RWPE1 (cell line): ENCODE results near the gene AQP12A.

Experiments used
- CTCF ChIA-PET: fragments of 350-600 bp; sonication (Branson Sonifier 250); formaldehyde crosslinking; extraction: SDS; loops from one replicate; lab custom pipeline; 2021; lab: Yijun Ruan, JAX
- POLR2A ChIA-PET: fragments of 400-600 bp; formaldehyde crosslinking; extraction: SDS; loops from one replicate; lab custom pipeline; 2020; ENCODE audit warnings: antibody characterized with exemption; ENCODE audit not compliant: low non-redundant PET; lab: Yijun Ruan, JAX
- DNase-seq: peaks from one replicate; pipeline ENCODE4 v3.0.0; 2012; ENCODE audit warnings: low spot score
- H3K27ac ChIP-seq: fragments of 450-650 bp; 2 replicates; pipeline ENCODE4 v1.5.1; 2017
- TF ChIP-seq, protein P1 (sequence below): fragments of 450-650 bp; conservative IDR thresholded peaks from 2 replicates; pipeline ENCODE4 v1.5.1; 2017; ENCODE audit warnings: low read depth, mild to moderate bottlenecking

Gene AQP12A

DNA sequence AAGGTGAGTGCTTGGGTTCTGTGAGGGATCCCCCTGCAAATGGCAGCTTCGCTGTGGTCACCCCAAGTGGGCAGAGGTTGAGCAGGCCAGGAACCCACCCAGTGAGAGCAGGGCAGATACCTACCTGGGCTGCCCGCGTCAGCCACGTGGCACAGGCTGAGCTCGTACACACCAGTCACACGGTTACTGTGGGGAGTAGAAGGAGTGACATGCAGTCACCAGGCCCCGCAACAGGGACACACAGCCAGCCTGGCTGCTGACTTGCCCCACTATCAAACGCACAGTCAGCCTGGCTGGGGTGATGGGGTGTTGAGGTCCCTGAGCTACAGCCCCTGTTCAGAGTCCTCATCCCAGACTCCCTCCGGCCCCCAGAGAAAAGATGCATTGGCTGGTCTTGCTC is 32.2 kb downstream of the AQP12A start:
- ChIA-PET POLR2A (no interaction called here), CTCF (interaction anchor here (0.5 kb wide), 1 partner anchor 37 kb away, joined by 4 read pairs; no protein-coding TSS in a partner anchor)
- TF ChIP-seq, protein P1, sequence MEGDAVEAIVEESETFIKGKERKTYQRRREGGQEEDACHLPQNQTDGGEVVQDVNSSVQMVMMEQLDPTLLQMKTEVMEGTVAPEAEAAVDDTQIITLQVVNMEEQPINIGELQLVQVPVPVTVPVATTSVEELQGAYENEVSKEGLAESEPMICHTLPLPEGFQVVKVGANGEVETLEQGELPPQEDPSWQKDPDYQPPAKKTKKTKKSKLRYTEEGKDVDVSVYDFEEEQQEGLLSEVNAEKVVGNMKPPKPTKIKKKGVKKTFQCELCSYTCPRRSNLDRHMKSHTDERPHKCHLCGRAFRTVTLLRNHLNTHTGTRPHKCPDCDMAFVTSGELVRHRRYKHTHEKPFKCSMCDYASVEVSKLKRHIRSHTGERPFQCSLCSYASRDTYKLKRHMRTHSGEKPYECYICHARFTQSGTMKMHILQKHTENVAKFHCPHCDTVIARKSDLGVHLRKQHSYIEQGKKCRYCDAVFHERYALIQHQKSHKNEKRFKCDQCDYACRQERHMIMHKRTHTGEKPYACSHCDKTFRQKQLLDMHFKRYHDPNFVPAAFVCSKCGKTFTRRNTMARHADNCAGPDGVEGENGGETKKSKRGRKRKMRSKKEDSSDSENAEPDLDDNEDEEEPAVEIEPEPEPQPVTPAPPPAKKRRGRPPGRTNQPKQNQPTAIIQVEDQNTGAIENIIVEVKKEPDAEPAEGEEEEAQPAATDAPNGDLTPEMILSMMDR: no peak
- DNase-seq: no peak
- no peak overlapping the region for H3K27ac ChIP-seq

DNA sequence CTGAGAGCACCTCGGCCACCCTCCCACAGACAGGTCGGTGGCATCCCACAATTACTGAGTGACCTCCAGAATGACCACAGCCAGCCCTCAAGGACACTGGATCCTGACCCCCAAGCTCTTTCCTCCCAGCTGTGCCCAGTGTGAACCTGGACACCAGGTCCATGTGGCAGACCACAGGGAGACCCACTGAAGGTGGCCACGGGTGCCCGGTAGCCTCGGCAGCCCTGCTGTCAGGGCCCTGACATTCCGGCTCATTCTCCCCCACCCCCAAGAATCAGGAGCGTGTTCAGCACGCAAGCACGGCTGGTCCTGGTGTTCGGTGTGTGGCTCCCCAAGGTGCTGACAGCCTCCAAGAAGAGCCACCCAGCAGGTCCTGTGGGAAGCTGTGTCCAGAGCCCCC is 32.8 kb downstream of the AQP12A start:
- DNase-seq: no peak
- TF ChIP-seq, protein P1: no peak
- CTCF ChIA-PET: no interaction called here
- no peak overlapping the region for H3K27ac ChIP-seq
- POLR2A ChIA-PET: no interaction called here

DNA sequence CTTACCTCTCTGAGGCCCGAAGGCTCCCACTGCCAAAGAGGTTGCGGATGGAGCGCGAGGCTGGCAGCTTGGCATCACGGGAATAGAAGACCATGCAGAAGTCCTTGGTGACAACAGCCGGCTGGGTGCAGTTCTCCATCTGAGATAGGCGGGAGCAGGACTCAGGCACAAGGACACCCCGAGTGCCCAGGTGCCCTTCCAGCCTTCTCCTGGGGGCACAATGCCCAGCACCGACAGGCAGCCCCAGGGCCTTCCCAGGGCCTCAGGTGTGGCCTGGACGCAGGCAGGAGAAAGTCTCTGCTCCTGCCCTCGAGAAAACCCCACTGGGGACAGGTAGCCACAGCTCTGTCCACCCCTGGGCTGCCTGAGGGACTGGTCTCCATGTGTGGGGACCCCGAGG is 33.6 kb downstream of the AQP12A start:
- ChIA-PET CTCF (no interaction called here), POLR2A (no interaction called here)
- no peak for DNase-seq
- no peak overlapping the region for H3K27ac ChIP-seq
- TF ChIP-seq, protein P1: no peak

DNA sequence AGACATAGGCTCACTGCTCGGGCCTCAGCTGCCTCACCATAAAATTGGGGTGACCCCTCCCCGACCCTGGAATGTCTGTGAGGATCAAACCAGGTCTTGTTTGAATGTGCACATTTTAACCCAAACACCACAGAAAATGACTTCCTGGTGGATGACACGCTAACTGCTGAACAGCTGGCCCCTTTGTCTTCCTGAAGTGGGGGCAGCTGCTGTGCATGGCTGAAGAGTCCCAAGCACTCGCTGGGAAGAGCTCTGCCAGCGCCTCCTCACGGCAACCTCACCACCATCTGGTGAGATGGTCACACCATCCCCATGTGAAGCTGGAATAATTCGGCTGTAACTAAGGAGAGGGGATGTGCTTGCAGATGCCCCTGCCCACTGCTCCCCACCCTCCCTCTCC is 34.0 kb downstream of the AQP12A start:
- DNase-seq: no peak
- TF ChIP-seq, protein P1: no peak
- POLR2A ChIA-PET: no interaction called here
- no peak overlapping the region for H3K27ac ChIP-seq
- CTCF ChIA-PET: no interaction called here

DNA sequence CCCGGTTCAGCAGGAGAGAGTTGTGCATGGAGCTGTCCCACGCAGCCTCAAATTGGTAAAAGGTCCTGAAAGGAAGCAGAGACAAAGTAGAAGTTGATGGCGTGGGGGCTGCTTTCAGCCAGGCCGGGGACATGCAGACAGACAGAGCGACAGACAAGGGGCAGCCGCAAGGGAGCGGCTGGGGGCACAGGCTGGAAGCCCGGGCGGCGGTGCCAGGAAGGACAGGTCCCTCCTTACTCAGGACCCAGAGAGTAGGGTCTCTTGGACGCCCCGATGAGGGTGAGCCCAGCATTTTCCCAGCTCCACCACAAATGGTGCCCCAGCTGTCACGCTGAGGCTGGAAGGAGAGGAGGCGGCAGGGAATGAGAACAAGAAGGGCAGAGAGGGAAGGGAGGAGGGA is 35.2 kb downstream of the AQP12A start:
- TF ChIP-seq, protein P1: no peak
- H3K27ac ChIP-seq: no peak overlapping the region
- ChIA-PET POLR2A (no interaction called here), CTCF (interaction anchor here (0.6 kb wide), 1 partner anchor 9 kb away, joined by 3 read pairs; no protein-coding TSS in a partner anchor)
- DNase-seq: no peak

DNA sequence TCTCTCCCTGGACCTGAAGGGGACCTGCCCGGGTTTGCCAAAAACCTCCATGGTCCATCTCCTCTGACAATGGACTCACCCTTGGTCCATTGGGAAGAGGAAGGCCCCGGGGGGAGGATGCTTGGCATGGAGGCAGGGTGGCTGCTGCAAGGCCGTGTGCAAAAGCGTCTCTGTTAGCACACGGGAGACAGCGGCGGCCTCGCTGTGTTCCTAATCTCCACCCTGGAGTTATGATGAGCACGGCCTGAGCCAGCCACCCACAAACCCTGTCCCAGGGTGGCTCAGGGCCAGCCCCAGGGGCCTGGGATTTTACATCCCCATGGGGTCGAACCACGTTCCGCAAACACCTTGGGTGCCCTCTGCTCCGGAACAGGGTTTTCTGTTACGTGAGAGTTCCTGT is 35.8 kb downstream of the AQP12A start:
- CTCF ChIA-PET: interaction anchor here (0.5 kb wide), 1 partner anchor 260 kb away, joined by 3 read pairs; no protein-coding TSS in a partner anchor
- TF ChIP-seq, protein P1: no peak
- no peak for DNase-seq
- POLR2A ChIA-PET: no interaction called here
- no peak overlapping the region for H3K27ac ChIP-seq

DNA sequence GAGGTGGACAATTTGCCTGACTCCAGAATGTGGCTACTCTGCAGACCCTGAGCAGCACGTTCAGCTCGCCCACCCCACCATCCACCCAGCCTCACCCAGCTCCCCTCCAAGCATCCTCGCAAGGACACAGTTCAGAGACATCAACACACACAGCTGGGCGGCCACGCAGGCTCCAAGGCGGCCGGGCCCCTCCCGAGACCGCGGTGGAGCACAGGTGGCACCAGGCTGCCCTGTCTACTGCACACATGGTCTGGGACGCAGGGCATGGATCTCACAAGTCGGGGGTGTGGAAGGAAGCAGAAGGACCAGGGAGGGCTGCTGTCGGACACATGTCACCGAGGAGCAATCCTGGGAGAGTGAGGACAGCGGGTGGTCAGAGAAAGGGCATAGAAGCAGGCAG is 36.2 kb downstream of the AQP12A start:
- DNase-seq: no peak
- ChIA-PET POLR2A (no interaction called here), CTCF (interaction anchor here (0.5 kb wide), 1 partner anchor 259 kb away, joined by 3 read pairs; no protein-coding TSS in a partner anchor)
- TF ChIP-seq, protein P1: no peak
- H3K27ac ChIP-seq: no peak overlapping the region
